Measurements from ENCODE around the gene WDR26. TPM values are rescaled to one million over a fixed set of nuclear protein-coding genes. Genes with fewer than 3 reads are reported as not detected.

WDR26 gene
- total RNA-seq, 1 experiment from 2014 or later: 81.4 TPM

GRCh38 chr1:224447251-224447650 is 12.7 kb upstream of the WDR26 start:
- no peaks in the 10 kb centered on the region for H3K27me3 ChIP-seq (ENCODE audit: insufficient read depth, low read length)
- H3K23me2 ChIP-seq (ENCODE audit: insufficient read length, low read depth, low read length, poor library complexity, severe bottlenecking): no peaks in the 10 kb centered on the region
- H3K18ac ChIP-seq (ENCODE audit: insufficient read length, low read depth, low read length): no peak overlapping the region
- no peak overlapping the region for H3T11ph ChIP-seq (ENCODE audit: low read length)
- H3K4ac ChIP-seq (ENCODE audit: low read depth, low read length): no peak overlapping the region
- H2BK12ac ChIP-seq (ENCODE audit: insufficient read length, low read depth, low read length): no peak overlapping the region
- H3K79me1 ChIP-seq (ENCODE audit: insufficient read depth, low read depth, low read length, poor library complexity, severe bottlenecking): no peaks in the 10 kb centered on the region
- H2BK5ac ChIP-seq (ENCODE audit: insufficient read length, low read length): no peak overlapping the region
- no peak overlapping the region for H3K23ac ChIP-seq (ENCODE audit: insufficient read length, low read depth, low read length)
- no peaks in the 10 kb centered on the region for H3K4me1 Mint-ChIP-seq
- no peak overlapping the region for H2AK5ac ChIP-seq (ENCODE audit: insufficient read length, low read length)
- no peak overlapping the region for H4K5ac ChIP-seq (ENCODE audit: insufficient read length, low read depth, low read length)
- no peak overlapping the region for H2BK120ac ChIP-seq (ENCODE audit: low read depth, low read length, poor library complexity, severe bottlenecking)
- no peaks in the 10 kb centered on the region for H3K9me3 Mint-ChIP-seq
- H4K8ac ChIP-seq (replicated peaks; ENCODE audit: insufficient read length, low read depth, low read length): no peak overlapping the region
- peaks cover 0 to 5% (median 4%) of the 10 kb centered on the region in 3 experiments; a peak in 4 of 7 replicates for H3K36me3 Mint-ChIP-seq (ENCODE audit: insufficient read depth in 1 of 3, low read depth in 3 of 3)
- H4K20me1 ChIP-seq (ENCODE audit: control insufficient read depth, insufficient read depth, insufficient read length): no peaks in the 10 kb centered on the region
- 0 out of 2 replicates have a peak, but pooled peaks cover 1% of the 10 kb centered on the region for H3K79me2 ChIP-seq (ENCODE audit: insufficient read depth, low read length)
- no peak overlapping the region for H3K4me2 ChIP-seq (ENCODE audit: insufficient read depth, insufficient read length, low read length)
- no peak overlapping the region for H2AFZ ChIP-seq (ENCODE audit: low read length)
- no peak overlapping the region for H3K27ac ChIP-seq (ENCODE audit: insufficient read length, low read depth, low read length)
- TF ChIP-seq, protein P1, sequence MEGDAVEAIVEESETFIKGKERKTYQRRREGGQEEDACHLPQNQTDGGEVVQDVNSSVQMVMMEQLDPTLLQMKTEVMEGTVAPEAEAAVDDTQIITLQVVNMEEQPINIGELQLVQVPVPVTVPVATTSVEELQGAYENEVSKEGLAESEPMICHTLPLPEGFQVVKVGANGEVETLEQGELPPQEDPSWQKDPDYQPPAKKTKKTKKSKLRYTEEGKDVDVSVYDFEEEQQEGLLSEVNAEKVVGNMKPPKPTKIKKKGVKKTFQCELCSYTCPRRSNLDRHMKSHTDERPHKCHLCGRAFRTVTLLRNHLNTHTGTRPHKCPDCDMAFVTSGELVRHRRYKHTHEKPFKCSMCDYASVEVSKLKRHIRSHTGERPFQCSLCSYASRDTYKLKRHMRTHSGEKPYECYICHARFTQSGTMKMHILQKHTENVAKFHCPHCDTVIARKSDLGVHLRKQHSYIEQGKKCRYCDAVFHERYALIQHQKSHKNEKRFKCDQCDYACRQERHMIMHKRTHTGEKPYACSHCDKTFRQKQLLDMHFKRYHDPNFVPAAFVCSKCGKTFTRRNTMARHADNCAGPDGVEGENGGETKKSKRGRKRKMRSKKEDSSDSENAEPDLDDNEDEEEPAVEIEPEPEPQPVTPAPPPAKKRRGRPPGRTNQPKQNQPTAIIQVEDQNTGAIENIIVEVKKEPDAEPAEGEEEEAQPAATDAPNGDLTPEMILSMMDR (conservative IDR thresholded peaks at IDR 0.05): no peak
- no peak overlapping the region for H3K14ac ChIP-seq (ENCODE audit: insufficient read depth, low read length)
- H2BK20ac ChIP-seq (ENCODE audit: low read depth, low read length, poor library complexity, severe bottlenecking): no peak overlapping the region
- H3K9me3 ChIP-seq (ENCODE audit: control insufficient read depth, low read depth, low read length): no peaks in the 10 kb centered on the region
- no peak overlapping the region for H3K4me3 Mint-ChIP-seq
- no peaks in the 10 kb centered on the region for H3K4me1 ChIP-seq (ENCODE audit: insufficient read depth, low read length)
- no peak overlapping the region for H3K56ac ChIP-seq (ENCODE audit: insufficient read length, low read depth, low read length)
- WGBS (ENCODE audit: extremely low coverage, insufficient read length, low lambda C conversion rate): no CpG with 5 or more reads among the region's 2 CpGs
- H3K27ac Mint-ChIP-seq: no peak overlapping the region
- no peak for DNase-seq
- H3K27me3 Mint-ChIP-seq (ENCODE audit: low read depth): no peaks in the 10 kb centered on the region
- H3K9ac ChIP-seq (ENCODE audit: extremely low read depth, insufficient read length, low read length): no peak overlapping the region
- H2BK15ac ChIP-seq (ENCODE audit: low read depth, low read length): no peak overlapping the region
- H4K91ac ChIP-seq (ENCODE audit: insufficient read length, low read depth, low read length): no peak overlapping the region

All from H9 (cell line).